Large intestine (tissue), 3 donors: Measurements from ENCODE around the gene G6PC3. TPM values are rescaled to one million over a fixed set of nuclear protein-coding genes. Genes with fewer than 3 reads are reported as not detected.

Experiments used
- DNase-seq, 2 donors: peaks; one replicate each; pipeline versions ENCODE4 v3.0.0 to v3.0.0-alpha.2; 2013
- H3K27ac ChIP-seq: one replicate; pipeline ENCODE4 v1.5.1; 2013; ENCODE audit warnings: low read length
- H3K27me3 ChIP-seq: 2 replicates; pipeline ENCODE4 v1.6.1; 2013; ENCODE audit warnings: low read length; ENCODE audit not compliant: control insufficient read depth, insufficient read depth
- H3K36me3 ChIP-seq: 2 replicates; pipeline ENCODE4 v1.6.1; 2013; ENCODE audit warnings: low read length; ENCODE audit not compliant: control insufficient read depth, insufficient read depth
- H3K4me1 ChIP-seq: one replicate; pipeline ENCODE4 v1.6.1; 2013; ENCODE audit warnings: low read length; ENCODE audit not compliant: control insufficient read depth, insufficient read depth
- H3K4me3 ChIP-seq: one replicate; pipeline ENCODE4 v1.5.1; 2013; ENCODE audit warnings: low read length
- H3K9me3 ChIP-seq: one replicate; pipeline ENCODE4 v1.6.1; 2013; ENCODE audit warnings: mild to moderate bottlenecking, low read depth, low read length, moderate library complexity; ENCODE audit not compliant: control insufficient read depth
- WGBS: methylation state at CpG from one replicate; pipeline ENCODE4 v1.1.5; 2013; ENCODE audit warnings: low lambda C conversion rate; ENCODE audit not compliant: insufficient coverage; 5-methylcytosine and 5-hydroxymethylcytosine counted together
- polyA plus RNA-seq: library from polyadenylated mRNA; unstranded; fragments of 120-200 nt; gene quantifications from one replicate; pipeline ENCODE4 v1.2.1, GENCODE V29; 2013

G6PC3 gene
- polyA plus RNA-seq, 1 donor = 57.5 TPM

DNA sequence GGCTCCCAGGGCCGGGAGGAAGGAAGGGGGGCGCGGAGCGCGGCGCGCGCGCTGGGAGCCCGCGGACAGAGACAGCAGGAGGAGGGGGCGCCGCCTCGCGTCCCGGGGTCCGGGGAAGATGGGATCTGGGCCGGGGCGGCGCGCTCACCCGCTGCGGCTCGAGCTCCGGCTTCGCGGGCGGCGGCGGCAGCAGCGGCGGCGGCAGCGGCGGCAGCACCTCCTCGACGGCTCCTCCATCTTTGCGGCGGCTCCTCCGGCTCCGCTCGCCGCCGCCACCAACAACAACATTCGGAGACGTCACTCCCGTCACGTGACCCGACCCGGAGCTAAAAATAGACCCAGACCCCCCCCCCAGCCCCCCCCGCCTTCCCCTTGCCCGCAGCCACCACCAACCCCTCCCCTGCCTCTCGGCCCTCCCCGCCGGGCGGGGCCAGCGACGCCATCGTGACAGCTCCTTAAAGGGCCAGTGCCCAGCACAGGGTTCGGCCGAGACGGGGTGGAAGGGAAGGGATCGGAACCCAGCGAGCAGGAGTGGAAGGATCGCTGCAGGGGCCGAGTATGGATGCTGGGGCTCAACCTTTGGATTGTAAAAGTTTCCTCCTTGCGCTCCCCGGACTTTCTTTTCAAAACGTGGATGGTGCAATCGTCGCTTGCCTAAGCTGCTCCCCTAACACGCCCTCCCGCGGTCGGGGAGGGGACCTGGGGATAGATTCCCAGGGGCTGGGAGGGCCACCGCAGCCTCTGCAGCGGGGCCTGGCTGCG lies 53.0 kb downstream of the G6PC3 start, which contains the start of gene HDAC5:
HDAC5 (minus strand) TSS at position 286 of the 762 bp plus-strand sequence. CDS start 6,126 bp downstream, outside the sequence.
- Histone ChIP-seq H3K4me3 (peak within 1 kb of the TSS; percentile 69), H3K4me1 (peaks cover 14% of the 10 kb centered on the region)
- WGBS = no CpG with 5 or more reads among the region's 78 CpGs

GRCh38 chr17:44124118-44124438 lies 53.5 kb downstream of the G6PC3 start:
- peaks cover 14% of the 10 kb centered on the region for H3K4me1 ChIP-seq

More for the DNA sequence above, 53.0 kb downstream of the G6PC3 start, which contains the start of gene HDAC5:
- no peaks in the 10 kb centered on the region for H3K27me3 ChIP-seq
- no peaks in the 10 kb centered on the region for H3K9me3 ChIP-seq
- DNase-seq = peak; percentile 93 to 97
- H3K27ac ChIP-seq = peak within 1 kb of the TSS; percentile 86
- H3K36me3 ChIP-seq = peaks cover 3% of the 10 kb centered on the region

More at GRCh38 chr17:44124118-44124438, 53.5 kb downstream of the G6PC3 start:
- Histone ChIP-seq H3K9me3 (no peaks in the 10 kb centered on the region), H3K4me3 (peak overlapping the region; percentile 69), H3K27me3 (no peaks in the 10 kb centered on the region), H3K36me3 (peaks cover 3% of the 10 kb centered on the region), H3K27ac (peak overlapping the region; percentile 86)
- WGBS = no CpG with 5 or more reads among the region's 8 CpGs
- no peak for DNase-seq

Other genes starting within 250 kb of the G6PC3 start
- 4.9 TPM for gene MPP3, start 237.6 kb upstream of the G6PC3 start, polyA plus RNA-seq
- gene CD300LG, start 223.6 kb upstream of the G6PC3 start, polyA plus RNA-seq = 0.30 TPM
- gene MPP2, start 163.2 kb upstream of the G6PC3 start, polyA plus RNA-seq = 3.4 TPM
- 0.34 TPM for gene PPY, start 128.3 kb upstream of the G6PC3 start, polyA plus RNA-seq
- 36.2 TPM for gene PYY, start 116.8 kb upstream of the G6PC3 start, polyA plus RNA-seq
- gene NAGS, start 66.1 kb upstream of the G6PC3 start, polyA plus RNA-seq = 37.5 TPM
- 47.5 TPM for gene TMEM101, start 55.8 kb upstream of the G6PC3 start, polyA plus RNA-seq
- 31.5 TPM for gene LSM12, start 4.1 kb upstream of the G6PC3 start, polyA plus RNA-seq
- 35.9 TPM for gene HDAC5, start 52.9 kb downstream of the G6PC3 start, polyA plus RNA-seq
- 3.1 TPM for gene HROB, start 71.2 kb downstream of the G6PC3 start, polyA plus RNA-seq
- 2.5 TPM for gene ASB16, start 100.0 kb downstream of the G6PC3 start, polyA plus RNA-seq
- gene TMUB2, start 116.2 kb downstream of the G6PC3 start, polyA plus RNA-seq = 41.5 TPM
- gene ATXN7L3, start 129.1 kb downstream of the G6PC3 start, polyA plus RNA-seq = 47.8 TPM
- 67.4 TPM for gene UBTF, start 148.9 kb downstream of the G6PC3 start, polyA plus RNA-seq
- gene SLC4A1, start 197.4 kb downstream of the G6PC3 start, polyA plus RNA-seq = 8.7 TPM
- 17.2 TPM for gene RUNDC3A, start 237.9 kb downstream of the G6PC3 start, polyA plus RNA-seq